COR-L47 (cell line): ENCODE measurements around the gene MERTK.
"Not testable (repeated sequence)": the region's sequence is repeated elsewhere in the genome, so short reads cannot be mapped to it uniquely, and the experiment has no call there.

ENCODE experiments used
- DNase-seq: peaks from one replicate; lab custom pipeline; 2025; lab: John Stamatoyannopoulos, UW

Gene MERTK

DNA sequence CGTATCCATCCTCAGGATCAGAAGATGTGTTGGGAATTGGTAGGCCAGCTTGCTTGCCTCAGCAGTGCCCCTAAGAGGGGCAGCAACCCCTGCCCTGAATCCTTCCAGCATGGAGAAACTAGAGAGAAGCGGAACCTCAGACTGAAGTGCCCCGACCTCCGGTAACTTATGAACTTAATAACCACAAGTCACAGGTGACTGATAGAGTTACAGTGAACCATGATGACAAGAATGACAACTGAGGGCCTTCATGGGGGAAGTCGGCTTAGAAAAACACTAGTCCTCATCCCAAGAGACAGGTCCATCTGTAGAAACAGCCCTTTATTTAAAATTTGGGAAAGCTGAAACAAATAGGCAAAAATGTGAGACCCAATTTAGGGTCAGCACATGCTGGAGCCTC, 114.1 kb downstream of the MERTK start:
- DNase-seq, result no peak

DNA sequence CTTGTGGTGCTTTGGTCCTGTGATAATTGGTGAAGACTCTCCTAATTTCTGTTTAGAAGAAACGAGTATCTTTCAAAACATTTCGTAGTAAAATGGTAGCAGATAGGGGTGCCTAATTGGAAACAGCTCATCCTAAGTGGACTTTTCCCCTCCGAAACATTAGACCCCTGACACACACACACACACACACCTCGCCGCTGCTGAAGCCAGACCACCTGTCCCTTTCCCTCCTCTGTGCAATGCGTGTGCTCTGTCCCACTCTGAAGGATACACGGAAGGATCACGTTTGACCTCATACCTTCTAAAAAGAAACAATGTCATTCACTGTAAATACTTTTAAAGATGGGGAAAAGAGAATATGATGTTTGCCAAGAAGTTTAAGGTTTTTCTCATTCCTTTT, 120.4 kb downstream of the MERTK start:
- DNase-seq, result no peak

DNA sequence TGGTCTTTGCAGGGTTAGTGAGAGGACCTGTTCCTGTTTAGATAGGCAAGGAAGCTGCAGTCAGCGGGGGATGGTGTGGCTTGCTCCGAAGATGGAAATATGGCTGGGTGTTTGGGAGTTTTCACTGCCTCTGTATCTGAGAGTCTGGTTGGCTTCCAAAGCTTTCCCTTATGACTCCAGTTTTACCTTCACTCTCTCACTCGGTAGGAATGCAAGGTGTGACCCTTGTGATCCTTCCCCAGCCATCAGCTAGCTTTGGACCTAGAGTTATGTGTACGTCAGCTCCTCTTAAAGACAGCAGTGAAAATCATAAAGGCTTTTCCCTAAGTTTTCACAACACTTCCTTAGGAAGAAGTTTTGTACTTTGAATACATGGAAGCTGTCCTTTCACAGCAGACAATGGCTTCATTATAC, 121.2 kb downstream of the MERTK start:
- DNase-seq, result no peak

DNA sequence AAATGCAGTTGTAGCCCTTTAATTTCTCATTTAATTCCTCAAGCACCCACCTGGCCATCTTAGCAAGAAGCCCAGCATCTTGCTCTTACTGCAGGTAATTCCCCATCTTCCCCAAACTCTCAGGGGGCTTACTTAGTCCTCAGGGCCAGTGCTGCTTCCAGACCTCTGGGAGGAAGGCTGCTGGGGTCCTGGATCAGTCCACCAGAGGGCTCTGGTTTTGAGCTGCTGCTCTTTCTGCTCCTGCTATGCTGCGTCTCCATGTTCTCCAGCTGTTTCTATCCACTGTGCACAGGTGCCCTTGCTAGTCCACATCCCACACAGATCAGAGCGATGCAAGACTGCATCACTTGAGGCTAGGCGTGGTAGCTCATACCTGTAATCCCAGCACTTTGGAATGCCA, 122.2 kb downstream of the MERTK start:
- no peak for DNase-seq

DNA sequence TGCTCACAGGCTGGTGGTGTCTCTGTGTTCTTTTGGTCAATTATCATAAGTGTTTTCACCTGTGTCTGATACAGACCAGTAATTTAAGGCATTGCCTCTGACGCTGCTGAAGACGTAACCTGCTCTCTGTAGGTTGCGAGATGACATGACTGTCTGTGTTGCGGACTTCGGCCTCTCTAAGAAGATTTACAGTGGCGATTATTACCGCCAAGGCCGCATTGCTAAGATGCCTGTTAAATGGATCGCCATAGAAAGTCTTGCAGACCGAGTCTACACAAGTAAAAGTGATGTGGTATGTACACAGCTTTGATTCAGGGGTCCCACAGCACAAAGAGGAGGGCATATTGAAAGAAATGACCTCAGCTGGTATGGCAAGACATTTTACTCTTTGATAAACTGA, 122.9 kb downstream of the MERTK start:
- no peak for DNase-seq

DNA sequence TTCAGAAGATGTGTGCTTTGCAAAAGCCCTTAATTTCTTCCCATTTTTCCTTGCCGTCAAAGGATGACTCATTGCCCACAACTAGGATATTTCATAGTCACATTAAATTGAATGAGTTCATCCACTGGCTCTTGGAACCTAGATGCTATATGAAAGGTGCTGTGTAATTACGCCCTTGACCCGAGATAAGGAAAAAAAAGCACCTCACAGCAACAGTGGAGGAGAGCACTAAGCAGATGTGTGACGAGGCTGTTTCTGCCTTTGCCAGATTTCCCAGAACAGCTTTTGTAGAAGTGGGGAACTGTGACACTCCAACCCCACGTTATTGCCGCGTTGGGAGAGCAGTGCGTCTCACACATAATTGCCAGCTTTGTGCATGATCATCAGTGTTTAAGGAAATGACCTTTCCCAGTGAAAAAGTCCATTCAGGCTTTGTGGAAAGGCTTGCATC, 123.4 kb downstream of the MERTK start:
- no peak for DNase-seq

DNA sequence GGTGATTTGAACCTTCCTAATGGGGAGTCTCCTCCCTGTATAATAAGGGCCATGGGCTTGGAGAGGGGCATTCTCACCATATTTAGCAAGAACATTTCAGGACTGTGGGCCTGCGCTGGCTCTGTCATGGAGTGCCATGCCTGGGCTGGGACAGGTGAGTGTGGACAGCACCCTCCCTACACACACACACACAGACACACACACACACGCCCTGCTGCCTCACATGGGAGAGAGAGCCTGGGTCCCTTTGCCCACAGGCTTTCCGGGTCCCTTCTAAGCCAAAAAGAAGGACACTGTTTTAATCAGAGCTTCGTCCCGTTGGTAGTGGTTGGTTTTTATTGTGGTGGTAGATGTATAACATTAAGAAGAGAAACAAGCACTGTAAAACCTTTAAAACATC, 125.3 kb downstream of the MERTK start:
- DNase-seq, result no peak

DNA sequence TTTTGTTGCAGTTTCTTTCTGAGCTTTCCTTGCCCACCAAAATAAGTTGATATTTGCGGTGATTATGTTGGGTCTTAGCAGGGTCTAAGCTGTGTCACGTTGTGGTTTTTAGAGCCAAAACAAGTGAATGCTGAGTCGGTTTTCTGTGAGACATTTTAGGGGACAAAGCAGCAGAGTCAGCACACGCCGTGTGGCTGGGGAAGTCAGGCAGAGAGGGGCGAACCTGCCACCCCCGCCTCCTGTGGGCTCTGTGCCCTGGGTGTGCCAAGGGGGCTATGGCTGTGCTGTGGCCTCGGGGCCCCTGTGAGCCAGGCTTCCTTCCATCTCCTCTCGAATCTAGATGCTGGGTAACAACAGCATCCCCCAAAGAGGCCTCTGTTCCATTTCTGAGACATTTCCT, 125.8 kb downstream of the MERTK start:
- no peak for DNase-seq

GRCh38 chr2:112024896-112025491, 126.6 kb downstream of the MERTK start:
- no peak for DNase-seq

DNA sequence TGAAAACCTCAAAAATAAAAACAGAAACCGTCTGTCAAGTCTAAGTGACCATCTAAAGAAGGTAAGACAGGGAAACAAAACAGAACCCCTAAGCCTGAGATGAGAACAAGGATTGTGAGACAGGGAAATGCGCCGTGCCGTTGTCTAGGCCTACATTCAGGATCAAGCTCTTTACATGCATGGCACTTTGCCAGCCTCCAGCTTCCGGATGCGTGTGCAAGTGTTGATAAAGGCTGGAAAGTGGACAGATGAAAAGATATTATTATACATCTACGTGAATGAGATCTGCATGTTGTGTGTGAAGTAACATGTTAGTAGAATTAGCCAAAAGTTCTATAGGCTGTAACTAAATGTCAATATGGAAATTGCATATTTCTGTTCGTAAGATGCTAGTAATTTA, 128.1 kb downstream of the MERTK start:
- no peak for DNase-seq

DNA sequence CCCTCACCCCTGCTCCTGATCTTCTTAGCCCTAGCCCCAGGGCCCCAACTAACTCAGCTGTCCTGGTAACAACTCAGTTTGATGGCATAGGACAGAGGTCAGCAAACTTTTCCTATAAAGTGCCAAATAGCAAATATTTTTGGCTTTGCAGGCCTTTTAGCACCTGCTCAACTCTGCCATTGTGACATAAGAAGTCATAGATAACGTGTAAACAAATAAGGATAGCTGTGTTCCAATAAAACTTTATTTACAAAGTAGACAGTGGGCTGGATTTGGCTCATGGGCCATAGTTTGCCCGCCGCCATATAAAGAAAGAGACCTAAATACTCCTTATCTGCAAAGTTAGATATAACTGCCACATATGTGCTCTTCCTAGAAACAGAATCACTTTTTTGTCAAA, 129.4 kb downstream of the MERTK start:
- no peak for DNase-seq

GRCh38 chr2:112029164-112029563, 130.8 kb downstream of the MERTK start:
- DNase-seq, result no peak

GRCh38 chr2:112031473-112032223, 133.2 kb downstream of the MERTK start:
- DNase-seq, result no peak

DNA sequence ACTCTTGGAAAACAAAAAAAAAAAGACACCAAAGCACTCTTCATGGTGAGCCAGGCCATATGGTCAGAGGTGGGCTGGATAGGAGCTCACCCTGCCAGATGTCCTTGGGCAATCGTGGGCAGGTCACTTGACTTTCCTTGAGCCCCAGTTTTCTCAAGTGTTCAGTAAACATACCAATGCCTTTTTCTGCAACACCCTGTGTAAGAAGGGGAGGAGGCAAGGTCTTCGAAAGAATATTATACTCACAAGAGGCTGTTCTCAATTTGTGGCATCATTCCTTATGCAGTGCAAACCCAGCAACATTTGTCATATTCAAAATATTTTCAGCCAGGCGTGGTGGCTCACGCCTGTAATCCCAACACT, 133.8 kb downstream of the MERTK start:
- no peak for DNase-seq

GRCh38 chr2:112032689-112033465, 134.5 kb downstream of the MERTK start:
- DNase-seq, result no peak

- no peak for DNase-seq
These were observed 135.2 kb downstream of the MERTK start for GRCh38 chr2:112033600-112033999.

GRCh38 chr2:112034924-112035323, 136.5 kb downstream of the MERTK start:
- no peak for DNase-seq

GRCh38 chr2:112035786-112036185, 137.4 kb downstream of the MERTK start:
- DNase-seq, result no peak

DNA sequence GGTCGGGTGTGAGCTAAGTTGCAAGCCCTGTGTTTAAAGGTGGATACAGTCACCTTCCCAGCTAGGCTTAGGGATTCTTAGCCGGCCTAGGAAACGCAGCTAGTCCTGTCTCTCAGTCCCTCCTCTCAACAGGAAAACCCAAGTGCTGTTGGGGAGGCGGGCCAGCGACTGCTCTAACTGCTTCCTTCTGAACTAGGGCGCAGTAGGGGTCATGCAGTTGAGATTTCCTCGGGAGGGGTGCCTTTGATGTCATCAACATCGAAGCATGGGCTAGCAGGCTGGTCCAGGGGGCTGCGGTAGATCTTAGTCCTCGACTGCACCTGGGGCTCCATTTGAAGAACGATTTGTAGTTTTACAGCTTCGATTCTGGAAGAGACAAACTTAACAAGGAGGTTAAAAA, 141.1 kb downstream of the MERTK start:
- DNase-seq, result not testable (repeated sequence)

GRCh38 chr2:112040066-112040465, 141.7 kb downstream of the MERTK start:
- DNase-seq, result not testable (repeated sequence)

- DNase-seq, result not testable (repeated sequence)
These were observed 143.1 kb downstream of the MERTK start for GRCh38 chr2:112041460-112041859.

- DNase-seq, result no peak
These were observed 147.1 kb downstream of the MERTK start for GRCh38 chr2:112045446-112046014.

DNA sequence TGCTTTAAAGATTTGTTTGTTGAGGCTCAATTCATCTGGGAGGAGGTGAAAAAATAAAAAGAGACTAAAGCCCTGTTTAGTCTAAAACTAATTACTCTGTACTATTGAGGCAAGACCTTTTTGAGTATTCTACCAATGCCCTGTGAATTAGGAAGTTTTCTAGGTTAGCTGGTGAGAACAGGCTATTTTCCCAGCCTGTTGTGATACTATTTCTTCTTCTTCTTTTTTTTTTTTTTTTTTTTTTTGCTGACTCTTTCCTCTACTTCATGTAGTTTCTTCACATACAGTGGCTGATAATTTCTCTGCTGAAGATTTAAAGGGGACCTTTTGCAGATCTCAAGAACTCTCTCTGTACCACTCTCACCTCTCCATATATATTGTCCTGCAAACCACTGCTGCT, 147.8 kb downstream of the MERTK start:
- DNase-seq, result no peak
